ENCODE data around the gene EXD3.

Gene EXD3

DNA sequence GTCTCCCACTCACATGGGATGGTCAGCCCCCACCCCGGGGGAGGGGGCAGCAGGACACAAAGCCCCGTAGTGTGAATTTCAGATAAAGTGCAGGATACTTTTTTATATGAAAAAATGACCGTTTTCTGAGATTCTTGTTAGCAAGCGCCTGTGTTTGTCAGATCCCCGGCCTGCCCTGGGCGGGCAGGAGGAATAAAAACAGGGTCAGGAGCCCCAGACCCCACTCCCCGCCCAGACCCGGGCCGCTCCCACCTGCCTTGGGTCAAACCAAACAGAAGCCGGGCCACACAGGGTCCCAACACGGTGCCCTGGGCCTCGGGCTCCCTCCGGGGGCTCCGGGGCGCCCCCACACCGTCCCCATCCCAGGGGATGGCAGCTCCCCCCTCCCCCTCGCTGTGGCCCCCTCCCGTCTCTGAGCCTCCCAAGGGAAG lies 107.4 kb downstream of the EXD3 start:
- H3K9me3 ChIP-seq (ENCODE audit: control insufficient read depth, low read length): no peaks in the 10 kb centered on the region
- H3K27me3 ChIP-seq (replicated peaks; ENCODE audit: control insufficient read depth, insufficient read depth, low read length): peaks cover 11% of the 10 kb centered on the region
- DNase-seq (ENCODE audit: low read depth): no peak
- no peak overlapping the region for H3K4me3 ChIP-seq (ENCODE audit: low read length)
- H3K4me1 ChIP-seq (ENCODE audit: control insufficient read depth, insufficient read depth, low read length): peaks cover 4% of the 10 kb centered on the region
- no peak overlapping the region for H3K9ac ChIP-seq (ENCODE audit: low read length)
- no peaks in the 10 kb centered on the region for H3K36me3 ChIP-seq (ENCODE audit: control insufficient read depth, insufficient read depth, low read length, severe bottlenecking)

DNA sequence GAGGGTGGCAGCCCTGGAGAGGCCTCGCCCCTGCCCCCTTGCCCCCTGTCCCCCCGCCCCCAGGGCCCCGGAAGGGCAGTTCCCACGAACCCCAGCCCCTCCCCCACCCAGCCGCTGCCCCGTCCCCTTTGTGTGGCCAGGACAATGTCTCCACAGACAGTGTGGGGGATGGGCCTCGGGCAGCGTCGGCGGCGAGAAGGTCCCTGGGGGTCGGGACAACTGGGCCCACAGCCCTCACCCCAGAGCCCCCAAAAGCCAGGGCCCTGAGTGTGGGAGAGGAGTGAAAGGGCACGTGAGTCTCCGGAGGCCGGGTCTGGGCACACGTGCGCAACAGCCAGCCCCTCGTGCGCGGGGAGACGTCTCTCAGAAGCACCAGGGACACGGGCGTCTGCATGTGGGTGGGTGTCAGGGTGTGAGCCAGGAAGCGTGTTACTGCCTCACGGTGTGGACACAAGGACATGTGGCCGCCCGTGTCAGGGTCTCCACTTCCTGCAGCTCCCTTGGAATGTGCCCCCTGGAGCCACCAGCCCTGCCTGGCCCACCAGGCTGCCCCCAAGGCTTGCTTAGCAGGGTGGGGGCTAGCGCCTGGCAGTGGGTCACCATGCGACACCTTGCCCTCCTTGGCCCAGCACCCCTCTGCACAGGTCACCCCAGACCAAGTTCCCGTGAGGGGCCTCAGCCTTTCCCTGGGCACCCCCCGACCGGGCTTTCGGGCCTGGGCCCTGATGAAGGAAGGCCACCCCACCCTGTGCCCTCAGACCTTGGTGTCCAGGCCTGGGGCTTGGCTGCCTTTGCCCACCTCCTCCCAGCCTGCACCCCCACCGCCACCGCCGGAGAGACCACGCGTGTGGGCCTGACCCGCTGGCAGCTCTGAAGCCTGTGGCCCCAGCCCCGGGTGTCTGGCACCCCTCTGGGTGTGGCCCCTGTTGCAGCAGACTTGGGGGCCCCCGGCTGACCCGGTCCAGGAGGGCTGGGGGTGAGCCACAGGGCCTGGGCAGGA lies 108.1 kb downstream of the EXD3 start:
- H3K27me3 ChIP-seq (replicated peaks; ENCODE audit: control insufficient read depth, insufficient read depth, low read length): peaks cover 10% of the 10 kb centered on the region
- H3K4me1 ChIP-seq (ENCODE audit: control insufficient read depth, insufficient read depth, low read length): peaks cover 4% of the 10 kb centered on the region
- no peaks in the 10 kb centered on the region for H3K9me3 ChIP-seq (ENCODE audit: control insufficient read depth, low read length)
- H3K36me3 ChIP-seq (ENCODE audit: control insufficient read depth, insufficient read depth, low read length, severe bottlenecking): no peaks in the 10 kb centered on the region
- H3K4me3 ChIP-seq (ENCODE audit: low read length): no peak overlapping the region
- no peak overlapping the region for H3K9ac ChIP-seq (ENCODE audit: low read length)
- DNase-seq (ENCODE audit: low read depth): no peak

DNA sequence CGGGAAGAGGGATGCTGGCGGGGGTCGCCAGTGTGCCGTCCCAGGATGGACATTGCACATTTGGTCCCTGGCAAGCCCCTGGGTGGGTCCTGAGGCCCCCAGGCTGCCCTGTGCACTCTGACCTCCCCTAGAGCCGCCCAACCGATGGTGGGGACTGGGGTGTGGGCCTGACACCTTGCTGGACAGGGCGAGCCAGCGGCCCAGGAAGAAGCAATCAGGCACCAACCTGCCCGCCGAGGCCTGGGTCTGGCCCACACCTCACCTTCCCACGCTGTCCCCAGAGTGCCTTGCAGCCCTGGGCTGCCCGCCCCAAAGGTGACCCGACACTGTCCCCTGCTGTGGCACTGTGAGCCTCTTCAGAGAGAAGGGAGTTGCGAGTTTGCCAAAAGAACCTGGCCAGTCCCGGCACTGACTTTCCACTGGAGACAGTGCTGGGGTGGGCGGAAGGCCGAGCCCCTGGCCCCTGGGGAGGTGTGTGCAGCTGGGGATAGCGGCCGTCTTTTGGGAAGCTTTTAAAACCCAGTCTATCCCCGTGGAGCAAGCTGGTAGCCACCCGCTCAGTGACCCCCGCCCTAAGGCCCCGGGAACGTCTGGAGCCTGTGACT lies 108.9 kb downstream of the EXD3 start:
- H3K9me3 ChIP-seq (ENCODE audit: control insufficient read depth, low read length): no peaks in the 10 kb centered on the region
- peaks cover 4% of the 10 kb centered on the region for H3K4me1 ChIP-seq (ENCODE audit: control insufficient read depth, insufficient read depth, low read length)
- peaks cover 15% of the 10 kb centered on the region for H3K27me3 ChIP-seq (replicated peaks; ENCODE audit: control insufficient read depth, insufficient read depth, low read length)
- no peaks in the 10 kb centered on the region for H3K36me3 ChIP-seq (ENCODE audit: control insufficient read depth, insufficient read depth, low read length, severe bottlenecking)
- H3K9ac ChIP-seq (ENCODE audit: low read length): no peak overlapping the region
- no peak overlapping the region for H3K4me3 ChIP-seq (ENCODE audit: low read length)
- DNase-seq (ENCODE audit: low read depth): no peak

DNA sequence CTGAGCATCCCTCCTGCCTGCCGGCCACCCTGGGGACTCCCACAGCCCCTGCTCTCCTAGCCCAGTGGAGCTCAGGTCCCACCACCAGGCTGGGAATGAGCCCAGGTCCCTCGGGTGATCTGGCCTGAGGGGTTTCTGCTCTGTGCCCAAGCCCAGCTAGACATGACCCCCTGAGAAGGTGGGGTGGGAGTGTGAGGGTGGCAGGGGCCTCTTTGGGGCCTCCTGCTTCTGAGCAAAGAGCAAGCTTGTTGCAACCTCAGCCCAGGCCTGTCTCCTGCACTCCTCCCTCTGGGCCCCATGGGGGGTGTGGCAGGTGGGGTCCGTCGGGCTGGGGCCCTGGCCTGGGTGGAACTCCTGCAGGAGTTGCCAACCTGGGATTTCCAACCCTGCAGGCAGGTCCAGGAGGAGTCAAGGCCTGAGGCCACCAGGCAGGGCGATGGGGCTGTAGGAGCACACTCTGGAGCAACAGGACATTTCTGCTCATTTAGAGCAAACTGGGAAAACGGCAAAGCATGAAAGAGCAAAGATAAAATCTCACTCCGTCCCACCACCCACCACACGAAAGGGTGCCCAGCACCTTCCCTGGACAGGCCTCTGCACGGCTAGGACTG lies 109.5 kb downstream of the EXD3 start:
- no peak overlapping the region for H3K4me3 ChIP-seq (ENCODE audit: low read length)
- H3K9ac ChIP-seq (ENCODE audit: low read length): no peak overlapping the region
- H3K36me3 ChIP-seq (ENCODE audit: control insufficient read depth, insufficient read depth, low read length, severe bottlenecking): no peaks in the 10 kb centered on the region
- no peaks in the 10 kb centered on the region for H3K4me1 ChIP-seq (ENCODE audit: control insufficient read depth, insufficient read depth, low read length)
- peaks cover 17% of the 10 kb centered on the region for H3K27me3 ChIP-seq (replicated peaks; ENCODE audit: control insufficient read depth, insufficient read depth, low read length)
- no peaks in the 10 kb centered on the region for H3K9me3 ChIP-seq (ENCODE audit: control insufficient read depth, low read length)
- no peak for DNase-seq (ENCODE audit: low read depth)

DNA sequence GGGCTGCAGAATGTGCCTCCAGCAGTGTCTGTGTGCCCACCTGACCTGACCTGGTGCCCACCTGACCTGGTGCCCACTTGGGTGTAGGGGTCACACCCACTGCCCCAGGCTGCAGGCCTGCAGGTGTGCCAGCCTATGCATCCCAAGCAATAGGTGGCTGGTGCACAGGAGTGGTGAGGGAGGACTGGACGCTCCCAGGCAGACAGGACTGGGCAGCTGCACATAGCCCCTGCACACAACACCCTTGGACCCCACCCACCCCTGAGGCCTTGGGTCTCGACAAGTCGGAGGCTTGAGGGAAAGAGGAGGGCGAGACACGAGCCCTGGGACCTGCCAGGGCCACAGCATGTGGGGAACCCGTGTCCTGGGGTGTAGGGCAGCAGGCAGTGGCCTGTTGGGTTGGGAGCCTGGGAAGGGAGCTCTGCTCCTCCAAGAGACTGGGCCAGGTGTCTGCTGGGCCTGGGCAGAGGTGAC lies 110.1 kb downstream of the EXD3 start:
- no peaks in the 10 kb centered on the region for H3K36me3 ChIP-seq (ENCODE audit: control insufficient read depth, insufficient read depth, low read length, severe bottlenecking)
- no peak overlapping the region for H3K4me3 ChIP-seq (ENCODE audit: low read length)
- H3K9ac ChIP-seq (ENCODE audit: low read length): no peak overlapping the region
- no peak for DNase-seq (ENCODE audit: low read depth)
- peaks cover 17% of the 10 kb centered on the region for H3K27me3 ChIP-seq (replicated peaks; ENCODE audit: control insufficient read depth, insufficient read depth, low read length)
- no peaks in the 10 kb centered on the region for H3K4me1 ChIP-seq (ENCODE audit: control insufficient read depth, insufficient read depth, low read length)
- no peaks in the 10 kb centered on the region for H3K9me3 ChIP-seq (ENCODE audit: control insufficient read depth, low read length)

DNA sequence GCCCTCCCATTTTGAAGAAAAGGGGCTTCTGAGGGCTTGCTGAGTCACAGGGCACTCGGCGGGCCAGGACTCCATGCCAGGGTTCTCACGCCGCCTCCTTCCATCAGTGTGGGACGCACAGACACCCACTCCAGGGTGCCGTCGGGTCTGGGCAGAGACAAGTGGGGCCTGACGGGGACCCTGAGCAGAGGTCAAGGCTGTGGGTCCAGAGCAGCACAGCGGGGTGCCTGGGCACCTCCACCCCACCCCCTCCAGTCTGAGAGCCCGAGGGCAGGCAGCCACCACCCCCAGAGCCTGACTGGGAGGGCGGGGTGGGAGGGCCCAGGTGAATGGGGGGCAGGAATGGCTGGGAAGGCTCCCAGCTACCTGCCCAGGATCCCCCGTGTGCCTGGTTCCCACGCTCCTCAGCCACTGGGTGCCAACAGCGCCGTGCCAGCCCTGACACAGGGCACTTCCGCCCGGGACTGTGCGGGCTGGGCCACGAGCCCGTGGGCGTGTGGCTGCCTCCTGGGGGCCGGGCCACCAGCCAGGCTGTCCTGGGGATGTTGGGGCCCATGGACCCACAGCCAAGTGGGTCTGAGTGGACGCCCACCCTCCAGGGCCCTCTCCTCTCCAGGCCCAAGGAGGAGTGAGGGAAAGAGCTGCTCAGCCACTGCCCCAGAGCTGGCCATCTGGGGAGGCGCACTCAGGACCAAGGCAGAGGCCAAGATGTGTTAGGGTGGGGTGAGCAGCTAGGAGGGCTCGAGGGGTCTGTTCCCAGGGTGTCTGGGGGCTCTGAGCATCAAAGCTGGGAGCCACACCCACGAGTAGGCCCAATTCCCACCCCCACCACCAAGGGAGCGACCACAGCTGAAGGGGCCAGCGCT lies 110.7 kb downstream of the EXD3 start:
- Histone ChIP-seq H3K36me3 (ENCODE audit: control insufficient read depth, insufficient read depth, low read length, severe bottlenecking) (no peaks in the 10 kb centered on the region), H3K27me3 (replicated peaks; ENCODE audit: control insufficient read depth, insufficient read depth, low read length) (peaks cover 18% of the 10 kb centered on the region), H3K4me3 (ENCODE audit: low read length) (no peak overlapping the region), H3K9me3 (ENCODE audit: control insufficient read depth, low read length) (no peaks in the 10 kb centered on the region), H3K4me1 (ENCODE audit: control insufficient read depth, insufficient read depth, low read length) (no peaks in the 10 kb centered on the region), H3K9ac (ENCODE audit: low read length) (no peak overlapping the region)
- no peak for DNase-seq (ENCODE audit: low read depth)

DNA sequence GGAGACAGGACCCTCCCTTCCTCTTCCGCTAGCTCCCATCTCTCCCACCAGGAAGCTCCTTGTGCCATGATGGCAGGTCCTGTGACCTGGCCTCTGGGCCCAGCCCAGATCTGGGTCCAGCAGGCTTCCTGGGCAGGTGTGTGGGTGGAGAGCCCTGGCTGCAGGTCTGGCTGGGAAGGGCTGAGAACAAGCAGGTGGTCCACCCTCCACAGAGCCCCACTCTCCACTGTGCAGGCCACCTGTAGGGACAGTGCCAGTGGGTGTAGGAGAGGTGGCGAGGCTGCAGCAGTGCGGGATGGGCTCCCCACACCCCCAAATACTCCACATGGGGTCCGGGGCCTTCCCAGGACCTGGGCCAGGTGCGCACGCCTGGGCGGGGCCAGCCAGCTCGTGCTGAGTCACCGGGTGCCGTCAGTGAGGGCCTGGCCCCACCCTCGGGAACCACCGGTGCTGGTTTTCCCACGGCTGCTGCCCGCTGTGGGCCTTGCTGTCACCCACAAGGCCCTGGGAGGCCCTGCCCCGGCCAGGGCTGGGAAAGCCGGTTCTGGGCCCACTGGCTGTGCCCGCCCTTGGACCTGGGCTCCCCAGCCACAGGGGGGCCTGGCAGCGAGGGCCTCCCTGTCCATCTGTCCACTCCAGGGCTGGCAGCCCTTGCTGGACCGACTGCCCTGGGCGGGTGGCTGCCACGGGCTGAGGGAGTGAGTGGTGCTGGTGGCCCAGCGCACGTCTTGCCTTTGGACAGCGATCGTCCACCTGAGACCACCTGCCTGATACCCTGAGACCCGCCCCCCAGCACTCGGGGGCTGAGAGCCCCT lies 111.6 kb downstream of the EXD3 start:
- H3K9ac ChIP-seq (ENCODE audit: low read length): no peak overlapping the region
- DNase-seq (ENCODE audit: low read depth): no peak
- H3K4me1 ChIP-seq (ENCODE audit: control insufficient read depth, insufficient read depth, low read length): no peaks in the 10 kb centered on the region
- no peak overlapping the region for H3K4me3 ChIP-seq (ENCODE audit: low read length)
- no peaks in the 10 kb centered on the region for H3K9me3 ChIP-seq (ENCODE audit: control insufficient read depth, low read length)
- no peaks in the 10 kb centered on the region for H3K36me3 ChIP-seq (ENCODE audit: control insufficient read depth, insufficient read depth, low read length, severe bottlenecking)
- H3K27me3 ChIP-seq (replicated peaks; ENCODE audit: control insufficient read depth, insufficient read depth, low read length): peaks cover 23% of the 10 kb centered on the region

DNA sequence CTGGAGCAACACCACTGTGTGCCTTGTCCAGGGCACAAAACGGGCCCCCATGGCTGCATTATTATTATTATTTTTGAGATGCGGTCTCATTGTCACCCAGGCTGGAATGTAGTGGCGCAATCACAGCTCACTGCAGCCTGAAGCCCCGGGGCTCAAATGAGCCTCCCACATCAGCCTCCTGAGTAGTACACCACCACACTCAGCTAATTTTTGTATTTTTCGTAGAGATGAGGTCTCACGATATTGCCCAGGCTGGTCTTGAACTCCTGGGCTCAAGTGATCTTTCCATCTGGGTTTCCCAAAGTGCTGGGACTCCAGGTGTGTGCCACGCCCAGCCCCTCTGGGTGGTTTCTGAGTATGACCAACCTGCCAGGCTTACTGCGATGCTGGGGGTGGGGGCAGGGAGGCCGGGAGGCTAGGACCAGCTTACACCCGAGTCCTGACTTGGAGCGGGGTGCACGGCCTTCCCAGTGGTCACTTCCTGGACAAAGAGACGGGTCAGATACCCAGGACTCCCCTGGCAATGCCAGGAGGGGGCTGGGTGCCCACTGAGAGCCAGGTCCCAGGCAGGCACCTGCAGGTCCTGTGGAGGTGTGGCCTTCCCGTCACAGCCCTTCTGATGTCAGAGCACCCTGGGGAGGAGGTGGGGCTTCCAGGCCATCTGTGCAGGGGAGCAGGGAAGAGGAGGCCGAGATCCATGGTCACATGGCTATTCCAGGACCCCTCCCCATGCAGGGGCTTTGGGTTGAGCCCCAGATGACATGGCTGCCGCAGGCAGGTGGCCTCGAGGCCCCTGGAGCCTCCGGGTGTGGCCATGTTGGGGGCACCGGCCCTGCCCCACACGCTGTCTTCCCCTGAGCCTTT lies 112.5 kb downstream of the EXD3 start:
- Histone ChIP-seq H3K9me3 (ENCODE audit: control insufficient read depth, low read length) (no peaks in the 10 kb centered on the region), H3K36me3 (ENCODE audit: control insufficient read depth, insufficient read depth, low read length, severe bottlenecking) (no peaks in the 10 kb centered on the region), H3K27me3 (replicated peaks; ENCODE audit: control insufficient read depth, insufficient read depth, low read length) (peaks cover 29% of the 10 kb centered on the region), H3K9ac (ENCODE audit: low read length) (no peak overlapping the region), H3K4me3 (ENCODE audit: low read length) (no peak overlapping the region), H3K4me1 (ENCODE audit: control insufficient read depth, insufficient read depth, low read length) (no peaks in the 10 kb centered on the region)
- DNase-seq (ENCODE audit: low read depth): no peak

DNA sequence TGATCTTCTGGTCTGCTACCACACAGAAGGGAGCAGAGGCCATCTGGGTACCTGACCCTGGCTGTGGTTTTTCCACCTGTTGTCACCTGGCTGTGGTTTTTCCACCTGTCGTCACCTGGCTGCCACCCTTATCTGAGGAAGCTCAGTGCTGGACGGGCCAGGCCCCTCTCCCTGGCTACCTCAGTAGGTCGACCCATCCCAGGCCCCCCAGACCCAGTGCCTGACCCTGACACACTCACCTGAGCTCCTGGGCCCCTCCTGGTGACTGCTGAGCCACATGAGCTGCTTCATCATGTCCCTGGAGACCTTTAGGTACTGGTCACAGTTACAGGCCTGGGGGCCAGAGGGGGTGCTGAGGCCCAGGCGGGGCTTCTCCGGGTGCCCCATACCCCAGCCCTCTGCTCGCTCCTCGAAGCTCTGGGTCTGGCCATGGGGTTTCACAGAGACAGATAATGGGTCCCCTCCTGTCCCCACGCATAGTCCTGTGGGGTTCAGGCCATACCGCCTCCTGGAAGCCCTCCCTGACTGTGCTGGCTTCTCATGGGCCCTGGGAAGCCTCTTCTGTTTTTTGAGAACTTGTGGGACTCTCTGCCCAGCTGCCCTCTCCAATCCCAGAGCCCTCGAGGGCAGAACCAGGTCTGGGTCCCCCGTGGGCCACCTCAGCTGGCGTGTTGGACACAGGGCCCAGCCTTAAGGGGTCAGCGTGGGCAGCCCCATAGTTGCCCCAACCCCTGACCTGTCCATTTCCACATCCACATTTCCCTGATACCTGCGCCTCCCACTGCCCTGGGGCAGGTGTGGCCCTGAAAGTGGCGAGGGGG lies 113.4 kb downstream of the EXD3 start:
- no peaks in the 10 kb centered on the region for H3K4me1 ChIP-seq (ENCODE audit: control insufficient read depth, insufficient read depth, low read length)
- peaks cover 30% of the 10 kb centered on the region for H3K27me3 ChIP-seq (replicated peaks; ENCODE audit: control insufficient read depth, insufficient read depth, low read length)
- no peaks in the 10 kb centered on the region for H3K36me3 ChIP-seq (ENCODE audit: control insufficient read depth, insufficient read depth, low read length, severe bottlenecking)
- no peak overlapping the region for H3K9ac ChIP-seq (ENCODE audit: low read length)
- no peaks in the 10 kb centered on the region for H3K9me3 ChIP-seq (ENCODE audit: control insufficient read depth, low read length)
- H3K4me3 ChIP-seq (ENCODE audit: low read length): no peak overlapping the region
- no peak for DNase-seq (ENCODE audit: low read depth)

All from adipocyte (in vitro differentiated cells).